ENCODE measurements around the gene NBL1.

- no peak for TF ChIP-seq CTCF (IDR thresholded peaks at IDR 0.05)
- no peak for TF ChIP-seq POLR2AphosphoS5 (IDR thresholded peaks at IDR 0.05)
- no peak for TF ChIP-seq POLR2A (IDR thresholded peaks at IDR 0.05)
- no peak for TF ChIP-seq EP300 (IDR thresholded peaks at IDR 0.05)
These were observed 28.7 kb upstream of the NBL1 start for GRCh38 chr1:19615438-19615837.
